ENCODE results near the gene TMPO.
A peak's percentile ranks its signal among the peaks of the same experiment; 100 is the strongest.
"Not testable (repeated sequence)": the region's sequence is repeated elsewhere in the genome, so short reads cannot be mapped to it uniquely, and the experiment has no call there.

Gene TMPO, protein sequence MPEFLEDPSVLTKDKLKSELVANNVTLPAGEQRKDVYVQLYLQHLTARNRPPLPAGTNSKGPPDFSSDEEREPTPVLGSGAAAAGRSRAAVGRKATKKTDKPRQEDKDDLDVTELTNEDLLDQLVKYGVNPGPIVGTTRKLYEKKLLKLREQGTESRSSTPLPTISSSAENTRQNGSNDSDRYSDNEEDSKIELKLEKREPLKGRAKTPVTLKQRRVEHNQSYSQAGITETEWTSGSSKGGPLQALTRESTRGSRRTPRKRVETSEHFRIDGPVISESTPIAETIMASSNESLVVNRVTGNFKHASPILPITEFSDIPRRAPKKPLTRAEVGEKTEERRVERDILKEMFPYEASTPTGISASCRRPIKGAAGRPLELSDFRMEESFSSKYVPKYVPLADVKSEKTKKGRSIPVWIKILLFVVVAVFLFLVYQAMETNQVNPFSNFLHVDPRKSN

GRCh38 chr12:98515287-98516110, at the start of gene TMPO:
TMPO (plus strand) TSS chr12:98515590; CDS start chr12:98515868, 278 bp downstream.
- DNase-seq, result peak; percentile 93

DNA sequence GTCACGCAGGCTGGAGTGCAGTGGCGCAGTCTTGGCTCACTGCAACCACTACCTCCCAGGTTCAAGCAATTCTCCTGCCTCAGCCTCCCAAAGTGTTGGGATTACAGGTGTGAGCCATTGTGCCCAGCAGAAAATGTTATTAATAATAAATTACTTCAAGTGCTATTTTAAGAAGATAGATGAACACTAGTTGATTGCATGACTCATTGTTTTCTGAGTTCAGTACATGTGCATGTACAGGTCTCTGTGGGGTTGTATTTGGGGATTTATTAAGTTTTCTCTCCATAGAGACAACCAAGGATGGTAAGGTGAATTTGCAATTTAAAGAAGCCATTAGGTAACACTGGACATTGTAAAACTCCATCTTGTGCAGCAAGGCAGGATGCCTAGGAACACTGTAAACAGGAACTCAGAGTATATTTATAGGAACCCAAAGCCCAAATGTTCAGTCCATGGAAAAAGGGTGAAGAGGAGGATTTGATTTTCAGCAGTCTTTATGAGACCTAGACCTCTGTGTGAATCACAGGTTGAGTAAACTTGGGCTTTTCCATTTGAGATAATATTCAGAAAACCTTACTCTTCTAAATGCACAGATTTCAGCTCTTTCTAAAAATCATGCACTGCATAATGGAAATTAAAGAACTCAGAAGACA, 49.3 kb upstream of the TMPO start:
- no peak for DNase-seq

GRCh38 chr12:98466640-98467400, 48.6 kb upstream of the TMPO start:
- no peak for DNase-seq

- DNase-seq, result no peak
These were observed 46.3 kb upstream of the TMPO start for GRCh38 chr12:98469109-98469508.

DNA sequence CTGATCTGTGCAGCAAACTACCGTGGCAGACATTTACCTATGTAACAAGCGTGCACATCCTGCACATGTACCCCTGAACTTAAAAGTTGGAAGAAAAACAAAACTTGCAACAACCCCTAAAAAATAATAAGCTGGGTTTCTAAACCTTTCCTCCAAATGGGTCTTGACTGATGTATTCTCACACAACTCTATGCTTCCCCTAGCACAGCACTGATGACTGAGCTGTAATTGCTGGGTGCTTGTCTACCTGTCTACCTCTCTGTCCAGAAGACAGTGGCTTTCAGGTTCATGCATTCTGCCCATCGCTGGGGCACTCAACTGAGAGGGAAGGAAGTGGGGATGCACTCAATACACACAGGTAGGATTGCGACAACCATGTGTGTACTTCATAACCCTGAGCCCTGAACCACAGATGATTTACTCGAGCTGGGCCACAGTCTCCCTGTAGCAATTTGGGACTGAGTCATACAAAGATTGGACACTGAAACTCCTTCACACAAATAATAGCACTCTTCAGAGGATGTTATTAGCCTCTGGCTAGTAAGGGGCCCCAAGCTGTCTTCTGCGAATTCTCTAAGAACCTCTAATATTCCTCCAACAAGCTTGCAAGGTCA, 44.8 kb upstream of the TMPO start:
- DNase-seq, result no peak

GRCh38 chr12:98471085-98471484, 44.3 kb upstream of the TMPO start:
- no peak for DNase-seq

DNA sequence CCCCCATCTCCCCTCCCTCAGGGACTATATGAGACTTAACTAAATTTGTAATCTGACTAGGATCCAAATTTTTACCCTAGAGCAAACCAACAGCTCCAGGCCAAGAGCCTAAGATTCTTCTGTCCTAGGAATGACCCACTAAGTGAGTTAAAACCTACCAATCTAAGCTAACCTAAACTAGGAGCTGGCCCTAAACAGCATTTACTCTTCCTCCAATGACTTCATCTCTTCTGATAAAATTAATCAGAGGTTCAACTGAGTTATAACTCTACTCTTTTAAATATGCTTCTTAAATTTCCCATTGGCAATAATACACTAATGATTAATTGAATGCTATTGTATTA, 39.9 kb upstream of the TMPO start:
- DNase-seq, result no peak

DNA sequence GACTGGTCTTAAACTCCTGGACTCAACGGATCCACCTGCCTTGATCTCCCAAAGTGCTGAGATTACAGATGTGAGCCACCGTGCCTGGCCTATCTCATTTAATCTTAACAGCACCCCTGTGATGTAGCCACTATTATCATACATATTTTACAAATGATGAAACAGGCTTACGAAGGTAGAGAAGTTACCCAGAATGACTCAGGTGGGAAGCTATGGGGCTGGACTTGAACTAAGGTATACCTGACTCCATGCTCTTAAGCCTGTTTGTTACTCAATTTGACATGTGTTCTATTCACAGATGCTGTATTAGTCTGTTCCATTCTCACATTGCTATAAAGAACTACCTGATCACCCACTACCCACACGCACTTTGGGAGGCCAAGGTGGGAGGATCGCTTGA, 36.8 kb upstream of the TMPO start:
- no peak for DNase-seq

DNA sequence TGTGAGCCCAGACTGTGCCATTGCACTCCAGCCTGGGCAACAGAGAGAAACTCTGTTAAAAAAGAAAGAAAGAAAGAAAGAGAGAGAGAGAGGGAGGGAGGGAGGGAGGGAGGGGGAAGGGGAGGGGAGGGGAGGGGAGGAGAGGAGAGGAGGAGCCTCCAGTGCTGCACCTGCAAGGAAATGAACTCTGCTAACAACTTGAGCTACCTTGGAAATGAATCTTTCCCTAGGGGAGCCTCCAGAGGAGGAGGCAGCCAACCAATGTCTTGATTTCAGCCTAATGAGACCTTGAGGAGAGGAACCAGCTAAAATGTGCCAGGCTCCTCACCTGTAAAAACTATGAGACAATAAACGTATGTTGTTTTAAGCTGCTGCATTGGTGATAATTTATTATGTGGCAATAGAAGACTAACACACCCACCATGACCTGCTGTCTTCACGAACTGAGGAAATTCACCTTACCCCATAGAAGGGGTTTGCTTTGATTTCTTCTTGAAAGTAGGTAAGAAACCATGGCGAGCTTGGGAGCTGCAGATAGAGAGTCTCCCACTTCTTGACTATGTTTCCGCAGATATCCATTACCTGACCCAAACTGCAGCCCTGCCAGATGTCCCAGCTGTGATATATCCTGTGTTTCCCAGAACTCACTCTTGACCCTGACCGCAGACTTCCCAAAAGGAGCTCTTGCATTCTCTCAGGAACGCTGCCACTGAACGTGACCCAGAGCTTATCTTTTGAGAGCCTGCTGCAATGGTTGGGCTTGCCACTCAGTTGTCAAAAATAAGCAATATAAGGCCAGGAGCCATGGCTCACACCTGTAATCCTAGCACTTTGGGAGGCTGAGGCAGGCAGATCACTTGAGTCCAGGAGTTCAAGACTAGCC, 31.5 kb upstream of the TMPO start:
- DNase-seq, result no peak

DNA sequence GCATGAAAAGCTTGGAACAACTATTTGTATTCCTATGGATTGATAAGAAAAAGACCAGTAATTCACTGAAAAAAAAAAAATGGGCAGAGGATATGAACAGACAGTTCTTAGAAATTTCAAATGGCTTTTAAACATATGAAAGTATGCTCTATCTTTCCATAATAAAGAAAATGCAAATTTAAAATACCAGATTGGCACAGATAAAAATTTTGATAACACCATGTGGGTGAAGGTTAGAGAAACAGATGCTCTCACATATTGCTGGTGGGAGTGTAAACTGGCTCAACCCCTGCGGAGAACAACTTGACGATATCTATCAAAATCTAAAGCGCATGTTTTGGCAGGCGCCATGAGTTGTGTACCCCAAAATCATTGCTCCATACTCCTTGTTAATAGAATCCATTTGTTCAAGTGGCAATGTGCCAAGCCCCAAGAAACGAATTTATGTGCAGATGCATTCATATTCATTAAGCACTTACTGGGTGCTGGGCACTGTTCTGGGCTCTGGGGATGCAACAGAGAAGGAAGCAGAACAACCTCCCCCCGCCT, 29.5 kb upstream of the TMPO start:
- no peak for DNase-seq

DNA sequence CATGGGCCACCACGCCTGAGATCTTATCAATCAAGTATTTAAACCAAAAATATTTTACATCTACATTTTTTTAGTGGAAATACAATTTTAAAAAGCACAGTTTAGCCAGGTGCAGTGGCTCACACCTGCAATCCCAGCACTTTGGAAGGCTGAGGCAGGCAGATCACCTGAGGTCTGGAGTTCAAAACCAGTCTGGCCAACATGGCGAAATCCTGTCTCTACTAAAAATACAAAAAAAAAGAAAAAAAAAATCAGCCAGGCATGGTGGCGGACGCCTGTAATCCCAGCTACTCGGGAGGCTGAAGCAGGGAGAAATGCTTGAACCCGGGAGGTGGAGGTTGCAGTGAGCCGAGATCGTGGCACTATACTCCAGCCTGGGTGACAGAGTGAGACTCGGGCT, 27.0 kb upstream of the TMPO start:
- not testable (repeated sequence) for DNase-seq

GRCh38 chr12:98489176-98489575, 26.2 kb upstream of the TMPO start:
- no peak for DNase-seq

DNA sequence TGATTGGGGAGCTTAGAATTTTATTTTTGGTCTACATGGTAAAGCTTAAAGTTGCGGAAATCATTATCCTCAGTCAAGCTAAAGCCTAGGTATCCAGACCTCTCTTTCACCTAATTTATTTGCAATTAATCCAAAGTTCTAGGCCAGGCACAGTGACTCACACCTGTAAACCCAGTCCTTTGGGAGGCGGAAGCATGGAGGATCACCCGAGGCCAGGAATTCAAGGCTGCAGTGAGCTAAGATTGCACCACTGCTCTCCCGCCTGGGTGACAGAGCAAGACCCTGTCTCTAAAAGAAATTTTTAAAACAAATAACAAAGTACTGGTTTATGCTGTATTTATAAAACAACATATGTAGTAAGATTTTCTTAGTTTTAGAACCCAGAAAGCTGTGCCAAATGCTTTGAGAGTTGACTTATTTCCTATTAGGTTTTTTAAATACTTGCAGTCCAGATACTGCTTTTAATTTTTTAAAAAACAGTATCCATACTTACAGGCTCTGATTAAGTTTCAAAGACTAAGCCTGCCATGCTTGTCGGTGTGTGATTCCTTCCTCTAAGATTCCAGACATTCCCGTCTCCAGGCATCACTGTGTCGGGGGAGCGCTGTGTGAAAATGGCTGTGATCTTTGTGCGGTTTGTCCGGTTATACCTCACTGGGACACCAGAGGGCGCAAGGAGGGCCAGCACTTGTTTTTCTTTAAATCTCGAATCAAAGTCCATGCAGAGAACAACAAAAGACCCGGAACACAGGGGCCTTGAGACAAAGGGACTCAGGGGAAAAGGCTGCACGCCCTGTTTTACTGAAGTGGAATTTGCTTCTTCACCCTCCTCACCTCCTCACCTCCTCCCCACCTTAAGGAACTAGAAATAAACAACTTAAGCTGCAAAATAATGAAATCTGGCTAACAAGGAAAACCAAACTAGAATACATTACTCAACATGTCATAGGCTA, 24.6 kb upstream of the TMPO start:
- DNase-seq, result peak; percentile 85

- DNase-seq, result no peak
These were observed 22.7 kb upstream of the TMPO start for GRCh38 chr12:98492580-98493140.

DNA sequence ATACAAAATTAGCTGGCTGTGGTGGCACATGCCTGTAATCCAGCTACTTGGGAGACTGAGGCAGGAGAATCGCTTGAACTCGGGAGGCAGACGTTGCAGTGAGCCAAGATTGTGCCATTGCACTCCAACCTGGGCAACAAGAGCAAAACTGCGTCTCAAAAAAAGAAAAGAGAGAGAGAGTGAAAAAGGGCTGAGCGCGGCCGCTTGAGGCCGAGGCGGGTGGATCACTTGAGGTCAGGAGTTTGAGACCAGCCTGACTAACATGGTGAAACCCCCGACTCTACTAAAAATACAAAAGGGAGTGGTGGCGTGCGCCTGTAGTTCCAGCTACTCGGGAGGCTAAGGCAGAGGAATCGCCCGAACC, 14.1 kb upstream of the TMPO start:
- not testable (repeated sequence) for DNase-seq

DNA sequence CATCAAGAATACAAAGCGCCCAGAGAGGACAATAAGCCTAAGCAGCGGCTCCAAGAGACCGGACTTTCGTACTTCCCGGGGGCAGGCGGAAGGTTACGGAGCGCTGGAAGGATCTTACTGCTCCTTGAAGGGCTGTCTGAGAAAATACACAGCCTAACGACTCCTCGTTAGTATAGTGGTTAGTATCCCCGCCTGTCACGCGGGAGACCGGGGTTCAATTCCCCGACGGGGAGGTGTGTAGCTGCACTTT, 12.1 kb upstream of the TMPO start:
- DNase-seq, result peak; percentile 92

DNA sequence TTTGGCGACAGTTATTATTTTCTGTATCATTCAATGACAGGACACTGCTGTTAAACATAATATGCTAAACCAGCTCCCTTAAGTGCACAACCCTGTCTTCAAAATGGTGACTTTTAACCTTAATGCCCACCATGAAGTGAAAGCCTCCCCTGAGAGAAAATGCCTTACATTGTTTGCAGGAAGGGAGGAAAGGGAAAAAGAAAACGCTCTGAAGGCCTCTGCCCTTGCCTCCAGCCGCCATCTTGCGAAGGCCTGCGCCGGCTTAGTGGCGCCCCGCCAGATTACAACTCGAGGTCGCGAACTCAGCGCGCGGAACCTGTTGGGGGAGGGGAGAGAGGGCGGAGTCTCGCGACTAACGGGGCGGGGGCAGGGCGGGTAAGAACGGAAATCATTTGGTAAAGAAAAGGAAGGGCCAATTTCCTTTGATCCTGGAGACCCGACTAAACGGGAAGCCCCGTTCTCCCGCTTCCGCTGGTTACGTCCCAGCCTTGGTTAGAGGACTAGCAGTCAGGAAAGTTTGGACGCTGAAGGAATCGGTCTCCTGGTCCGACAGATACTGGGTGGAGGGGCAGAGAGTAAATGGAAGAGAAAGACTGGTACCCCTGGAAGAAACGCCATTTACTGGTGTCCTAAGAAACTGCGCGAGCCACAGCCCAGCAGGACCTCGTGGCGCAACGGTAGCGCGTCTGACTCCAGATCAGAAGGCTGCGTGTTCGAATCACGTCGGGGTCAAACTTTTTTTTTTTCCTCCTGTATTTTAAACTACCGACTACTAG, 11.6 kb upstream of the TMPO start:
- peak; percentile 92 for DNase-seq

DNA sequence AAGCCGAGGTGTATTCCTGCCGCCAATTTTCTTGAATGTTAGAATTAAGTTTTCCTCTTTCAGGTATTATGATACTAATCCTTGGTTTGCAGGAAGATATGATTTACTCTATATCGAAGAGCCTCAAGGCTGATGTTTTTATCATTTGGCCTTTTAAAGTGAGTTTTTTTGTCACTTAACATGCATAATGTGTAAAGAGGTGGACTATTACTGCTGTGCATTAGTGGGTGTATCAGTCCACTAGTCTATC, 11.1 kb upstream of the TMPO start:
- DNase-seq, result no peak

DNA sequence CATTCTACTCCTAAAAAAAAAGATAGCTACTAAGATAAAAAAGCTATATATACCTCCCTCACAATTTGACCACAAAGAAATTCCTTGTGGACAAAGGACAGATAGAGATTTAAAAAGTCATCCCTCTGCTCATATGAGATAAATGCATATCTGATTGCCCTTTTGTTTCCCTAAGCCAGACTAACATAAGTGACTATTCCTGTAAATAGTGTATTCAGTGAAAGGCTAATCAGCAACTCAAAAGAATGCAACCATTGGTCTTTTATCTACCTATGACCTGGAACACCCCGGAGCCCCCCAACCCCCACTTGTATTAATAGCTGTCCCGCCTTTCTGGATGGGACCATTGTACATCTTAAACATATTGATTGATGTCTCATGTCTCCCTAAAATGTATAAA, 6.3 kb upstream of the TMPO start:
- no peak for DNase-seq
